Stimulated activated CD4-positive, alpha-beta T cell treated with anti-CD3 and anti-CD28 coated beads, Interleukin-2, amount 100 ng/mL, for 24 hours (primary cell): ENCODE measurements around the gene COL19A1.

Experiments
- DNase-seq, 2 donors: peaks; one replicate each; pipeline ENCODE4 v3.0.0-alpha.2; 2020

Gene COL19A1

GRCh38 chr6:70180901-70181599 is 314.7 kb downstream of the COL19A1 start:
- DNase-seq = no peak

GRCh38 chr6:70183538-70183937 is 317.2 kb downstream of the COL19A1 start:
- DNase-seq = no peak

- no peak for DNase-seq
These were observed 318.4 kb downstream of the COL19A1 start for GRCh38 chr6:70184723-70185122.

GRCh38 chr6:70186461-70186860 is 320.1 kb downstream of the COL19A1 start:
- DNase-seq = no peak

GRCh38 chr6:70188202-70188601 is 321.8 kb downstream of the COL19A1 start:
- DNase-seq = no peak

- DNase-seq = no peak
These were observed 328.1 kb downstream of the COL19A1 start for GRCh38 chr6:70194421-70194820.

GRCh38 chr6:70196531-70196930 is 330.2 kb downstream of the COL19A1 start:
- DNase-seq = no peak

GRCh38 chr6:70198785-70199184 is 332.4 kb downstream of the COL19A1 start:
- DNase-seq = no peak

- DNase-seq = no peak
These were observed 342.0 kb downstream of the COL19A1 start for GRCh38 chr6:70208235-70208790.

- no peak for DNase-seq
These were observed 344.1 kb downstream of the COL19A1 start for GRCh38 chr6:70210462-70210861.

- DNase-seq = no peak
These were observed 349.2 kb downstream of the COL19A1 start for GRCh38 chr6:70215460-70216108.

- no peak for DNase-seq
These were observed 350.4 kb downstream of the COL19A1 start for GRCh38 chr6:70216767-70217166.

- no peak for DNase-seq
These were observed 353.7 kb downstream of the COL19A1 start for GRCh38 chr6:70219943-70220613.

- no peak for DNase-seq
These were observed 354.8 kb downstream of the COL19A1 start for GRCh38 chr6:70221025-70221714.

- DNase-seq = no peak
These were observed 355.5 kb downstream of the COL19A1 start for GRCh38 chr6:70221715-70222438.

GRCh38 chr6:70222439-70222749 is 356.0 kb downstream of the COL19A1 start:
- DNase-seq = no peak

- no peak for DNase-seq
These were observed 358.7 kb downstream of the COL19A1 start for GRCh38 chr6:70225055-70225454.

- no peak for DNase-seq
These were observed 365.0 kb downstream of the COL19A1 start for GRCh38 chr6:70231311-70231710.

GRCh38 chr6:70234561-70235236 is 368.3 kb downstream of the COL19A1 start:
- DNase-seq = no peak

- DNase-seq = no peak
These were observed 370.0 kb downstream of the COL19A1 start for GRCh38 chr6:70236343-70236742.

- DNase-seq = no peak
These were observed 374.7 kb downstream of the COL19A1 start for GRCh38 chr6:70241031-70241430.

- no peak for DNase-seq
These were observed 375.6 kb downstream of the COL19A1 start for GRCh38 chr6:70241991-70242420.
